HG02885 (cell line): ENCODE results near the gene ADAMTS13.
"Not testable (repeated sequence)": the region's sequence is repeated elsewhere in the genome, so short reads cannot be mapped to it uniquely, and the experiment has no call there.

Experiments used
- ATAC-seq: cut with Tn5 transposase; IDR thresholded peaks from one replicate; pipeline ENCODE4 v1.9.1; 2021; ENCODE audit warnings: mild to moderate bottlenecking; ENCODE audit not compliant: unreplicated experiment, poor library complexity

Gene ADAMTS13

DNA sequence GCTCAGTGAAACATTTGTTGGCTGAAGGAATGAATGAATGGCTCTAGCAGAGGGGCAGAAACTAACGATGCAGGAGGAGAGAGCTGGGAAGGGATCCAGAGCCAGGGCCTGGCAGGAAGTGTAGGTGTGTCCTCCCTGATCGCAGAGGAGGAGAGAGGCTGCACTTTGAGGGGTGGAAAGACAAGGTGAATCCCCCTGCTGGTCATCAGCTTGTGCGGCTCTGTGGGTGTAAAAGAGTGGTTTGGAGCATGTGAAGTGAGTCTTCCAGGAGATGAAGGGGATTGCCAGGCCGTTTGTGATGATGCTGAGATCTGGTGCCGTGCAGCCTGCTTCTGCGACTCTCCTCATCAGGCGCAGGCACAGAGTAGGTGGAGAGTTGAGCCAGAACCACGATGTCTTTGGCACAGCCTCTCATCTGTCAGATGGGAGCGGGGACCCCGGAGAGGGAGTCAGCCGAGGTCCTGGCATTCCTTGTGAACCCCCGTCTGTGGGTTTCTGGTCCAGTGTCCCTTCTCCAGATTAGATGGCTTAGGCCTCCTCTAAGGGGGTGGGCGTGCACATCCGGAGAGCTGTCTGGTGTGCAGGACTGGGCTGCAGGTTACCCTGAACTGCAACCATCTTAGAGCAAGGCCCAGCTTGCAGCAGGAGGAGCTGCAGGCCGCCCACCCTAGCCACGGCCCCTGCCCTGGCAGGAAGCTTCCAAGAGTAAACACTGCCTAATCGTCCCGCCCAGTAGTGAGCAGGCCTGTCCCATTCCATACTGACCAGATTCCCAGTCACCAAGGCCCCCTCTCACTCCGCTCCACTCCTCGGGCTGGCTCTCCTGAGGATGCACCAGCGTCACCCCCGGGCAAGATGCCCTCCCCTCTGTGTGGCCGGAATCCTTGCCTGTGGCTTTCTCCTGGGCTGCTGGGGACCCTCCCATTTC lies at the start of gene ADAMTS13:
Gene ADAMTS13 (plus strand): TSS at position 753 of the 928 bp plus-strand sequence. CDS start 77 bp downstream, at position 830.
- no peak for ATAC-seq

DNA sequence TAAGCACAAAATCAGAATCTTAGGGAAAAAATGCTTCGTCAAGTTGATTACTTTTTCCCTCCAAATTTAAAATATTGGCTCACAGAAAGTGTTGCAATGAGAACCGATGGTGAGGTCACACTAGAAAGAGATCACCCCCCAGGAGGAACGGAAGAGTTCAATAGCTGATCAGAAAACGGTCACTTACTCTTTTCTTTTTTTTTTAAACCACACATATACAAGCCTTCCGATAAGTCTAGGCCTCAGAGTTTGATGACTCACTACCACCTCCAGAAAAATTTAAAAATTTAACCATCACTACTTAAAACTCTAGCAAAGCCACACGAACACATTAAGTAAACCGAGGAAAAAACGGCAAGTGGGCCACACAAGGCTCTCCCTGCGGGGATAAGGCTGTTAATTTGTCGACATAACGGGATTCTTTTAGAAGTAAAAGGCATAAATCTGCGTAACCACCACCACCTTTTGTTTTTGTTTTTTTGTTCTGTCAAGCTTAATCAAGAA lies 47.5 kb upstream of the ADAMTS13 start:
- ATAC-seq, result no peak

- ATAC-seq, result peak; percentile 19
Observed at GRCh38 chr9:133375116-133375723, 46.9 kb upstream of the ADAMTS13 start.

- peak; percentile 92 for ATAC-seq
Observed at GRCh38 chr9:133375724-133376654, 46.2 kb upstream of the ADAMTS13 start, which contains the start of the genes STKLD1 and SURF4. Gene STKLD1 (plus strand): TSS chr9:133376366. CDS start chr9:133376474, 108 bp downstream. Gene SURF4 (minus strand): TSS chr9:133376060. CDS start chr9:133375969, 91 bp downstream.

- not testable (repeated sequence) for ATAC-seq
Observed at GRCh38 chr9:133377280-133377679, 44.9 kb upstream of the ADAMTS13 start.

- ATAC-seq, result no peak
Observed at GRCh38 chr9:133377721-133378216, 44.4 kb upstream of the ADAMTS13 start.

- no peak for ATAC-seq
Observed at GRCh38 chr9:133378408-133378962, 43.7 kb upstream of the ADAMTS13 start.

GRCh38 chr9:133379153-133380086 lies 42.7 kb upstream of the ADAMTS13 start:
- no peak for ATAC-seq

- ATAC-seq, result no peak
Observed at GRCh38 chr9:133380734-133381133, 41.4 kb upstream of the ADAMTS13 start.

DNA sequence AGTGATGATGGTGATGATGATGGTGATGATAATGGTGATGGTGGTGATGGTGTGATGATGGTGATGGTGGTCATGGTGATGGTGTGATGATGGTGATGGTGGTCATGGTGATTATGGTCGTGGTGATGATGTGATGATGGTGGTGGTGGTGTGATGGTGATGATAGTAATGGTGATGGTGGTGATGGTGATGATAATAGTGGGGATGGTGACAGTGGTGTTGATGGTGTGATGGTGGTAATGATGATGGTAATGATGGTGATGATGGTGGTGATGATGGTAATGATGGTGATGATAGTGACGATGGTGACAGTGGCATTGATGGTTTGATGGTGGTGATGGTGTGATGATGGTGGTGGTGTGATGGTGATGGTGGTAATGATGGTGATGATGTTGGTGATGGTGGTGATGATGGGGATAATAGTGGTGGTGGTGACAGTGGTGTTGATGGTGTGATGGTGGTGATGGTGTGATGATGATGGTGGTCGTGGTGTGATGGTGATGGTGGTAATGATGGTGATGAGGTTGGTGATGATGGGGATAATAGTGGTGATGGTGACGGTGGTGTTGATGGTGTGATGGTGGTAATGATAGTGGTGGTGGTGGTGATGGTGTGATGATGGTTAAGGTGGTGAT lies 39.5 kb upstream of the ADAMTS13 start:
- ATAC-seq, result no peak

DNA sequence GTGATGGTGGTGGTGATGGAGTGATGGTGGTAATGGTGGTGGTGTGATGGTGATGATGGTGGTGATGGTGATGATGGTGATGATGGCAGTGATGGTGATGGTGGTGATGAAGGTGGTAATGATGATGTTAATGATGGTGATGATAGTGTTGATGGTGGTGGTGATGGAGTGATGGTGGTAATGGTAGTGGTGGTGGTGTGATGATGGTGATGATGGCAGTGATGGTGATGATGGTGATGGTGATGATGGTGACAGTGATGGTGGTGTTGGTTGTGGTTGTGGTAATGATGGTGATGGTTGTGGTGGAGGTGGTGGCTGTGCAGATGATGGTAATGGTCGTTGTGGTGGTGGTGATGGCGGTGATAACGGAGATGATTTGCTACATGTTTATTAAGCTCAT lies 38.7 kb upstream of the ADAMTS13 start:
- ATAC-seq, result no peak

DNA sequence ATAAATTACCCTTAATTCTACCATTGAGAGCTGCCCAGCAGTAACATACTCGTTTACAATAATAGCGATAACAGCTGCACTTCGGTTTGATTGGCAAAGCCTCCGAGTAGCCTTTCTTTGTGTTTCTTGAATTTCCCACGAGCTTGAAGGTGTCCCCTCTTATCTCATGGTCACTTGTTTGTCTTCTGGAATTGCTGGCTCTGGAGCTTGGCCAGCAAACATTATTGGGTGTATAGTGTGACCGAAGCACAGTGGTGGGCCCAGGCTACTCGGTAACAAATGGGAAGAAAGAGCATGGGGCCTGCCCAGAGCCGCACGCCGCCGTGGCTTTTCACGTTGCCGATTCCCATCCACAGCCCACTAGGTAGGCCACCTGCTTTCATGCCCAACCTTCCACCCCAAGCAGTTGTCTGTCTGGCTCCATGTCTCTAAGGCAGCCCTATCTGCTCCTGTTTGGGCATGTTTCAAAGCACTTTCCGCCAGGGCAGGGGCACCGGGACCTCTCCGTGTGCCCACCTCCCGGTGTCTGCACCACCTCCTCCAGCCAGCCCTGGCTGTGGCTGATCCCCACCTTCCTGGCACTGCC lies 37.3 kb upstream of the ADAMTS13 start:
- no peak for ATAC-seq

- no peak for ATAC-seq
Observed at GRCh38 chr9:133385452-133385851, 36.7 kb upstream of the ADAMTS13 start.

DNA sequence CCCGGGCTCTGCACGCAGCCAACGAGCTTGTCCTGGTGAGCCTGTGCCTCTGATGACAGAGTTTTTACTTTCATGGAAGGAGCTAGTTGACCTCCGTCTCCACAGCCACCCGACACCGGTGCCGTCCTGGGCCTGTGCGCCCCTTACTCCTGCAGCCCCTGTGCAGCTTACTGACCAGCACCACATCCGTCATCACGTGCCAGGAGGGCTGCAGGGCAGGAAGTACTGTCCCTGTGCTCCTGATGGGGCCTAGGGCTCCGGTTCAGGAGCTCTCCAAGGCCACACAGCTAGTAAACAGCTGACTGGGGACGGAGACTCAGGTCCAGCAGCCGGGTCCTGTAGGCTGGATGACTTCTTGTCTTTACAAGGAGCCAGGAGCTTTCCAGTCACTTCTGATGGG lies 35.8 kb upstream of the ADAMTS13 start:
- no peak for ATAC-seq

GRCh38 chr9:133387680-133388079 lies 34.5 kb upstream of the ADAMTS13 start:
- no peak for ATAC-seq

DNA sequence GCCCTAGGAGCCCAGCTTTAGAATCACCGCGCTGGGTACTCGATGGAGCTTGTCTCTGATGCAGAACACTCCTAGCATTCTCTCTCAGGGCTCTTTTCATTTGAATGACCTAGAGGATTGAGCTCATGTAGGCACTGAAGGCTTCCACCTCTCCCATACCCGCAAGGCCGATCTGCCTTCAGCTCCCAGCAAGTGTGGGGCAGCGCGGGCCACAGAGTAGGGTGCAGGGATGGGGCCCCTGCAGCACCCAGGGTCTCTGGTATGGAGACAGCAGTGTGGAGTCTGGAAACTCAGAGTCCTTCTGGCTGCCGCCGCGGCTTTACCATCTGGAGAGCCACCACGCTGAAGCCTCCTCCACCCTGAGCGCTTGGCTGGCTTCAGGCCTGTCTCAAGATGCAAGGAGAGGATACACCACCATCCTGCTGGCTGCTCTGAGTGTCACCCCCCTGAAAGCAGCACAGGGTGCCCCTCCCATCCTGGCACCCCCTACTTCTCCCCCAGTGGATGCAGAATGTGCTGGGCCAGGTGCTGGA lies 33.1 kb upstream of the ADAMTS13 start:
- ATAC-seq, result no peak

GRCh38 chr9:133389562-133389961 lies 32.6 kb upstream of the ADAMTS13 start:
- no peak for ATAC-seq
